C4-2B (cell line): ENCODE measurements around the gene STAG3.

Experiments used
- ZFX ChIP-seq: fragments of 450-650 bp; IDR thresholded peaks from 2 replicates; pipeline ENCODE4 v1.6.1; 2017
- TF ChIP-seq, protein P1 (sequence below): fragments of 450-650 bp; conservative IDR thresholded peaks from 2 replicates; pipeline ENCODE4 v1.5.1; 2017; ENCODE audit warnings: mild to moderate bottlenecking

- TF ChIP-seq, protein P1, sequence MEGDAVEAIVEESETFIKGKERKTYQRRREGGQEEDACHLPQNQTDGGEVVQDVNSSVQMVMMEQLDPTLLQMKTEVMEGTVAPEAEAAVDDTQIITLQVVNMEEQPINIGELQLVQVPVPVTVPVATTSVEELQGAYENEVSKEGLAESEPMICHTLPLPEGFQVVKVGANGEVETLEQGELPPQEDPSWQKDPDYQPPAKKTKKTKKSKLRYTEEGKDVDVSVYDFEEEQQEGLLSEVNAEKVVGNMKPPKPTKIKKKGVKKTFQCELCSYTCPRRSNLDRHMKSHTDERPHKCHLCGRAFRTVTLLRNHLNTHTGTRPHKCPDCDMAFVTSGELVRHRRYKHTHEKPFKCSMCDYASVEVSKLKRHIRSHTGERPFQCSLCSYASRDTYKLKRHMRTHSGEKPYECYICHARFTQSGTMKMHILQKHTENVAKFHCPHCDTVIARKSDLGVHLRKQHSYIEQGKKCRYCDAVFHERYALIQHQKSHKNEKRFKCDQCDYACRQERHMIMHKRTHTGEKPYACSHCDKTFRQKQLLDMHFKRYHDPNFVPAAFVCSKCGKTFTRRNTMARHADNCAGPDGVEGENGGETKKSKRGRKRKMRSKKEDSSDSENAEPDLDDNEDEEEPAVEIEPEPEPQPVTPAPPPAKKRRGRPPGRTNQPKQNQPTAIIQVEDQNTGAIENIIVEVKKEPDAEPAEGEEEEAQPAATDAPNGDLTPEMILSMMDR, result no peak
- TF ChIP-seq ZFX, result no peak
These were observed 41.6 kb downstream of the STAG3 start for GRCh38 chr7:100219271-100219737.
